Tibial nerve (tissue), 4 donors: ENCODE data around the gene SPINT1. TPM values are rescaled to one million over a fixed set of nuclear protein-coding genes. Genes with fewer than 3 reads are reported as not detected.

Source experiments
- DNase-seq, 2 donors: peaks; one replicate each; pipeline ENCODE4 v3.0.0-alpha.2; 2019; ENCODE audit warnings: low spot score in 2 of 2
- H3K27ac ChIP-seq, 4 donors: fragments of 200-600 bp; sonication (generic) in 3 of 4; one replicate each; pipeline ENCODE4 v1.5.1; 2017 to 2019; ENCODE audit warnings: mild to moderate bottlenecking in 1 of 4
- H3K27me3 ChIP-seq, 2 donors: fragments of 200-600 bp; sonication (generic) in 1 of 2; one replicate each; pipeline versions ENCODE4 v1.5.1 to v1.6.0; 2017 to 2019
- H3K36me3 ChIP-seq, 3 donors: fragments of 200-600 bp; sonication (generic); one replicate each; pipeline ENCODE4 v1.5.1; 2018 to 2019
- H3K4me1 ChIP-seq, 4 donors: fragments of 200-600 bp; sonication (generic) in 3 of 4; one replicate each; pipeline ENCODE4 v1.5.1; 2017 to 2019
- H3K4me3 ChIP-seq, 4 donors: fragments of 200-600 bp; sonication (generic) in 3 of 4; one replicate each; pipeline ENCODE4 v1.5.1; 2017 to 2019; ENCODE audit warnings: mild to moderate bottlenecking in 1 of 4, moderate library complexity in 1 of 4
- H3K9me3 ChIP-seq, 4 donors: fragments of 200-600 bp; sonication (generic) in 3 of 4; one replicate each; pipeline ENCODE4 v1.5.1; 2017 to 2019
- EP300 ChIP-seq, 2 donors: sonication (generic); formaldehyde crosslinking; IDR thresholded peaks; one replicate each; pipeline ENCODE4 v1.6.1; 2017; ENCODE audit warnings: antibody characterized with exemption in 2 of 2, mild to moderate bottlenecking in 1 of 2
- POLR2A ChIP-seq, 2 donors: fragments of 450-650 bp; IDR thresholded peaks; one replicate each; pipeline ENCODE4 v1.6.1; 2017; ENCODE audit warnings: antibody characterized with exemption in 2 of 2, mild to moderate bottlenecking in 2 of 2, moderate library complexity in 2 of 2
- WGBS, 2 donors: methylation state at CpG; one replicate each; pipeline ENCODE4 v1.1.5; 2018; 5-methylcytosine and 5-hydroxymethylcytosine counted together
- total RNA-seq, 4 donors: library from RNA; depleted of rRNA; stranded (reverse); fragments of >200 nt; gene quantifications; one replicate each; pipeline ENCODE4 v1.1.0, GENCODE V29; 2016
- TF ChIP-seq, protein P1 (sequence below), 5 experiments: fragments of 200-600 bp in 3 of 5; fragments of 450-650 bp in 2 of 5; sonication (generic) in 3 of 5; IDR thresholded peaks; one replicate each; pipeline ENCODE4 v1.5.1; 2016 to 2019; ENCODE audit warnings: antibody characterized with exemption in 5 of 5, mild to moderate bottlenecking in 3 of 5, moderate library complexity in 2 of 5

Gene SPINT1
- total RNA-seq, 4 donors from 2014 or later: 1.1 to 12.0 (median 4.2) TPM

DNA sequence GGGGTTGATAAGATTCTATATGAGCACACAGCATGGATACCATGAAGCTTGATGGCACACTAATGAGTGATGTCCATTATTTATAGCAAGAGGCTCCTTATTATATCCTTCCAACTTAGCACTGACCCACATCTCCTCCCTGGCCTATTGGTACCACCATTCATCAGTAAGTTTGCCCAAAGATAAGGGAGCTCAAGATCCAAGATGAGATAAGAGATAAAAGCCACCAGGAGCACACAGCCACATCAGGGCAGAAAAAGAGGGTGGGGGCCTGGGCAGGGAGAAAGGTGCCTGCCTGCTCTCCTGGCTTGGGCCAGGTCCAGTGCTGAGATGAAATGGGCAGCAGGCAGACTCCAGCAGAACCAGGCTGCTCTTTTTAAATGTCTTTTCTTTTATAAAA lies 10.9 kb upstream of the SPINT1 start:
- DNase-seq: no peak
- Histone ChIP-seq H3K27me3 (no peaks in the 10 kb centered on the region), H3K27ac (no peak overlapping the region), H3K4me1 (no peaks in the 10 kb centered on the region), H3K4me3 (no peak overlapping the region), H3K36me3 (no peaks in the 10 kb centered on the region), H3K9me3 (no peaks in the 10 kb centered on the region)
- TF ChIP-seq, protein P1, sequence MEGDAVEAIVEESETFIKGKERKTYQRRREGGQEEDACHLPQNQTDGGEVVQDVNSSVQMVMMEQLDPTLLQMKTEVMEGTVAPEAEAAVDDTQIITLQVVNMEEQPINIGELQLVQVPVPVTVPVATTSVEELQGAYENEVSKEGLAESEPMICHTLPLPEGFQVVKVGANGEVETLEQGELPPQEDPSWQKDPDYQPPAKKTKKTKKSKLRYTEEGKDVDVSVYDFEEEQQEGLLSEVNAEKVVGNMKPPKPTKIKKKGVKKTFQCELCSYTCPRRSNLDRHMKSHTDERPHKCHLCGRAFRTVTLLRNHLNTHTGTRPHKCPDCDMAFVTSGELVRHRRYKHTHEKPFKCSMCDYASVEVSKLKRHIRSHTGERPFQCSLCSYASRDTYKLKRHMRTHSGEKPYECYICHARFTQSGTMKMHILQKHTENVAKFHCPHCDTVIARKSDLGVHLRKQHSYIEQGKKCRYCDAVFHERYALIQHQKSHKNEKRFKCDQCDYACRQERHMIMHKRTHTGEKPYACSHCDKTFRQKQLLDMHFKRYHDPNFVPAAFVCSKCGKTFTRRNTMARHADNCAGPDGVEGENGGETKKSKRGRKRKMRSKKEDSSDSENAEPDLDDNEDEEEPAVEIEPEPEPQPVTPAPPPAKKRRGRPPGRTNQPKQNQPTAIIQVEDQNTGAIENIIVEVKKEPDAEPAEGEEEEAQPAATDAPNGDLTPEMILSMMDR (IDR thresholded peaks at IDR 0.05): no peak
- no peak for TF ChIP-seq EP300 (IDR thresholded peaks at IDR 0.05)
- TF ChIP-seq POLR2A (IDR thresholded peaks at IDR 0.05): no peak

DNA sequence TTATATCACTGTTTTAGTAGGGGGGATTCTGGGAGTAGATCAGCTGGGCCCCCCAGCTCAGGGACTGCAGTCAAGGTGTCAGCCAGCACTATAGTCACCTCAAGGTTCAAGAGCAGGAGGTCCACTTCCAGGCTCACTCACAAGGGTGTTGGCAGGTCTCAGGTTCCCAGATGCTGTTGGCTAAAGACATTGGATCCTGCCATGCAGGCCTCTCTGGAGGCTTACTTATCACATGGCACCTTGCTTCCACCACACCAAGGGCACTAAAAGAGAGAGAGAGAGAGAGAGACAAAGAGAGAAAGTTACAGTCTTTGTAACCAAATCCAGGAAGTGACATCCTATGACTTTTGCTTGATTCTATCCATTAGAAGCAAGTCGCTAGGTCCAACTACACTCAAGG lies 7.8 kb upstream of the SPINT1 start:
- H3K4me1 ChIP-seq: no peaks in the 10 kb centered on the region
- WGBS, 2 donors: 89 to 91% methylated on average over 1 of the region's 1 CpG
- no peaks in the 10 kb centered on the region for H3K9me3 ChIP-seq
- H3K27ac ChIP-seq: no peak overlapping the region
- H3K4me3 ChIP-seq: no peak overlapping the region
- DNase-seq: no peak
- no peaks in the 10 kb centered on the region for H3K27me3 ChIP-seq
- TF ChIP-seq EP300 (IDR thresholded peaks at IDR 0.05) (no peak), POLR2A (IDR thresholded peaks at IDR 0.05) (no peak)
- TF ChIP-seq, protein P1 (IDR thresholded peaks at IDR 0.05): no peak
- no peaks in the 10 kb centered on the region for H3K36me3 ChIP-seq

DNA sequence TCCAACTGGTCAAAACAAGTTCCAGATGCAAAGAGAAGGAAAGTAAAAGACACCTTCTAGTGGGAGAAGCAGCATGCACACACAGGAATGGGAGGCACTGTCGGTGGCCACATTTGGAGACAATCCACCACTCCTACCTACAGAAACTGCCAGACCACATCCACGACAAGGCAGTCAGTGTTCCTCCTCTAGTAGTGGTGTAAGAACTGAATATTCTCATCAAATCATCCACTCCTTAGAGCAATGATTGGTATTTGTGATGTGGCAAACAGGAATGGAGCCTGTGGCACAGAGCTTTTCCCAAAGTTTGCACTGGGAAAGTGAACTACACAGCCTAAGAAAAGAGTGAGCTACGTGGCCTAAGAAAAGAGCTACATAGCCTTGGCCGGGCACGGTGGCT lies 5.1 kb upstream of the SPINT1 start:
- H3K27ac ChIP-seq: no peak overlapping the region
- TF ChIP-seq, protein P1 (IDR thresholded peaks at IDR 0.05): no peak
- TF ChIP-seq EP300 (IDR thresholded peaks at IDR 0.05): no peak
- no peak for TF ChIP-seq POLR2A (IDR thresholded peaks at IDR 0.05)
- peaks cover 0 to 5% of the 10 kb centered on the region in 2 donors for H3K27me3 ChIP-seq
- H3K4me1 ChIP-seq: peaks cover 0 to 7% (median 0%) of the 10 kb centered on the region in 4 donors
- H3K9me3 ChIP-seq: no peaks in the 10 kb centered on the region
- WGBS, 2 donors: 69 to 85% methylated on average over 5 of the region's 5 CpGs
- H3K36me3 ChIP-seq: no peaks in the 10 kb centered on the region
- DNase-seq: no peak
- no peak overlapping the region for H3K4me3 ChIP-seq

DNA sequence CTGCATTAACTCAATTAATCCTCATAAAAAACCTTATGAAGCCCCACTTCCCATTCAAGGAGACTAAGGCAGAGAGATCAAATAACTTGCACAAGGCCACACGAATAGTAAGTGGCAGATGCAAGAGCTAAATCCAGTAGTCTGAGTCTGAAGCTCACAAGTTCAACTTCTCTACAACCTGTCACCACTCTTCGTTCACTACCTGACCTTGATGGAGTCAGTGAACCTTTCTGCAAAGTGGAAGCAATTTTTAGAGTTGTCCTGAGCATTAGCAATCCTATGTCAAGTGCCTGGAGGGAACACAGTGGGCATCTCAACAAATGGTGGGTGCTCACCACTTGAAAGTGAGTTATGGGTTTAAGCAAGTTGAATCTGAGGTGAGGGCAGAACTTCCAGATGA lies 2.1 kb upstream of the SPINT1 start:
- H3K4me3 ChIP-seq: no peak overlapping the region
- peaks cover 0 to 20% (median 9%) of the 10 kb centered on the region in 4 donors for H3K4me1 ChIP-seq
- peaks cover 0 to 30% of the 10 kb centered on the region in 2 donors for H3K27me3 ChIP-seq
- H3K27ac ChIP-seq: no peak overlapping the region
- no peaks in the 10 kb centered on the region for H3K9me3 ChIP-seq
- TF ChIP-seq POLR2A (IDR thresholded peaks at IDR 0.05) (no peak), EP300 (IDR thresholded peaks at IDR 0.05) (no peak)
- TF ChIP-seq, protein P1 (IDR thresholded peaks at IDR 0.05): no peak
- DNase-seq: no peak
- WGBS, 2 donors: 81 to 83% methylated on average over 2 of the region's 2 CpGs
- no peaks in the 10 kb centered on the region for H3K36me3 ChIP-seq

DNA sequence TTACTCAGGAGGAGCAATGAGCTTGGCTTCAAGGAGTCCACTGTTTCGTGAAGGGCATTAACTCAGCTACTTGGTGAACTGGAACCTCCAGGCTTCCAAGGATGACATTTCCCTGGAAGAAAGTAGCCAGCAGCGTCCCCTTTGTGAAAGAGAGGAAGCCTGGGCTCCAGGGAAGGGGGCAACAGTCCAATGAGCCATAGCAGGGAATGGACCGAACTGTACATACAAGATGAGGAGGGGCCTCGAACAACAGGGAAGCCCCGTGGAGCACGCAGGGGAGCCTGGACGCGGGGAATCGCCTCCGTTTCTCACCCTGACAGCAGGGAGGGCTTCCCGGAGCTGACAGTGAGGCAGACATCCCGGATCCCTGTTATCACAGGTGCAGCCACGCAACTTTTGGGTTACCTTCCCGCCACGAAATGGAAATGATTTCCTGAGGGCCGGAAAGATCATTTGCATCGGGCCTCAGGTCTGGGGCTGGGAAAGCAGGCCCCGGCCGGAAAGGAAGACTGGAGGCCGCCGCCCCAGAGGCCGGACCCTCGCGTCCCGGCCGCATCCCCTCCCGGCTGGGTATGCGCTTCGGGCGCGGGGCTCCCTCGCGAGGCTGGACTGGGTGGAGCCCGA lies 475 bp upstream of the SPINT1 start:
- Histone ChIP-seq H3K9me3 (no peaks in the 10 kb centered on the region), H3K4me1 (peaks cover 0 to 20% (median 11%) of the 10 kb centered on the region in 4 donors), H3K36me3 (no peaks in the 10 kb centered on the region), H3K4me3 (peak overlapping the region; percentile 26 to 57 (median 43)), H3K27me3 (peaks cover 0 to 30% of the 10 kb centered on the region in 2 donors), H3K27ac (peak overlapping the region in 1 of 4 donors; percentile 69)
- WGBS, 2 donors: 14 to 29% methylated on average over 15 to 31 of the region's 34 CpGs
- TF ChIP-seq POLR2A (IDR thresholded peaks at IDR 0.05) (no peak), EP300 (IDR thresholded peaks at IDR 0.05) (no peak)
- TF ChIP-seq, protein P1 (IDR thresholded peaks at IDR 0.05): no peak
- no peak for DNase-seq
